HepG2 (cell line): ENCODE measurements around the gene GRAMD1A. TPM values are rescaled to one million over a fixed set of nuclear protein-coding genes. Genes with fewer than 3 reads are reported as not detected.

Experiments used
- AHR ChIP-seq: IDR thresholded peaks from 2 replicates; pipeline ENCODE4 v1.6.1; 2018; ENCODE audit warnings: missing genetic modification reagents, missing compliant biosample characterization
- ATF1 ChIP-seq: IDR thresholded peaks from 2 replicates; pipeline ENCODE4 v1.6.1; 2016; ENCODE audit warnings: mild to moderate bottlenecking, control low read depth
- ELF3 ChIP-seq: IDR thresholded peaks from 2 replicates; pipeline ENCODE4 v1.6.1; 2016; ENCODE audit warnings: missing genetic modification reagents, missing compliant biosample characterization
- FOXP4 ChIP-seq: sonication (generic); formaldehyde crosslinking; IDR thresholded peaks from 2 replicates; pipeline ENCODE4 v1.4.0; 2020; ENCODE audit warnings: missing genetic modification reagents
- HOXA9 ChIP-seq: sonication (generic); formaldehyde crosslinking; IDR thresholded peaks from 2 replicates; pipeline ENCODE4 v1.8.1; 2022; ENCODE audit warnings: missing genetic modification reagents, mild to moderate bottlenecking, moderate library complexity, borderline replicate concordance
- KDM5B ChIP-seq: sonication (generic); formaldehyde crosslinking; IDR thresholded peaks from 2 replicates; pipeline ENCODE4 v1.4.0; 2020; ENCODE audit warnings: missing genetic modification reagents, mild to moderate bottlenecking, borderline replicate concordance
- LCORL ChIP-seq, 2 experiments: fragments of 450-650 bp in 1 of 2; sonication (generic) in 1 of 2; formaldehyde crosslinking in 1 of 2; IDR thresholded peaks; 2 replicates each; pipeline versions ENCODE4 v1.5.0 to v1.6.1; 2017 to 2020; ENCODE audit warnings: antibody characterized with exemption in 1 of 2, missing genetic modification reagents in 1 of 2
- MAX ChIP-seq: IDR thresholded peaks from 2 replicates; pipeline ENCODE4 v1.6.1; 2012; ENCODE audit warnings: inconsistent platforms
- PHF8 ChIP-seq: sonication (generic); formaldehyde crosslinking; IDR thresholded peaks from 2 replicates; pipeline ENCODE4 v1.5.0; 2020; ENCODE audit warnings: missing genetic modification reagents
- RARA ChIP-seq: IDR thresholded peaks from 2 replicates; pipeline ENCODE4 v1.6.1; 2016; ENCODE audit warnings: missing genetic modification reagents, missing compliant biosample characterization
- SNAPC4 ChIP-seq: sonication (generic); formaldehyde crosslinking; IDR thresholded peaks from 2 replicates; pipeline ENCODE4 v1.4.0; 2020; ENCODE audit warnings: mild to moderate bottlenecking, missing genetic modification reagents
- SP4 ChIP-seq: sonication (generic); formaldehyde crosslinking; IDR thresholded peaks from 2 replicates; pipeline ENCODE4 v1.8.1; 2023; ENCODE audit warnings: mild to moderate bottlenecking, missing genetic modification reagents
- STAT5B ChIP-seq: sonication (generic); formaldehyde crosslinking; IDR thresholded peaks from 2 replicates; pipeline ENCODE4 v1.4.0; 2020; ENCODE audit warnings: missing genetic modification reagents
- TAF1 ChIP-seq: sonication (generic); formaldehyde crosslinking; IDR thresholded peaks from 2 replicates; pipeline ENCODE4 v1.4.0; 2020; ENCODE audit warnings: missing genetic modification reagents
- THAP11 ChIP-seq: IDR thresholded peaks from 2 replicates; pipeline ENCODE4 v1.6.1; 2016; ENCODE audit warnings: missing biosample characterization, missing genetic modification reagents
- ZC3H4 ChIP-seq: sonication (generic); formaldehyde crosslinking; IDR thresholded peaks from 2 replicates; pipeline ENCODE4 v1.4.0; 2020; ENCODE audit warnings: missing genetic modification reagents, borderline replicate concordance
- ZNF263 ChIP-seq: sonication (generic); formaldehyde crosslinking; IDR thresholded peaks from 2 replicates; pipeline ENCODE4 v1.4.0; 2020; ENCODE audit warnings: missing genetic modification reagents
- ZNF614 ChIP-seq: IDR thresholded peaks from 2 replicates; pipeline ENCODE4 v1.6.1; 2018; ENCODE audit warnings: missing biosample characterization, missing genetic modification reagents, inconsistent platforms, borderline replicate concordance
- ZSCAN20 ChIP-seq: sonication (generic); formaldehyde crosslinking; IDR thresholded peaks from 2 replicates; pipeline ENCODE4 v1.4.0; 2020; ENCODE audit warnings: missing genetic modification reagents, mild to moderate bottlenecking, borderline replicate concordance
- polyA plus RNA-seq, 8 experiments: library from polyadenylated mRNA; depleted of rRNA in 3 of 8; stranded (reverse) in 7 of 8; unstranded in 1 of 8; fragments of >200 nt; fragmentation: Illumina TruSeq in 4 of 8; extraction: Trizol in 4 of 8; gene quantifications; 2 replicates each; pipeline versions ENCODE4 v1.2.1 to v1.2.3, GENCODE V29; 2011 to 2016; ENCODE audit warnings: low read depth in 4 of 8, missing spikeins in 1 of 8, mixed read lengths in 1 of 8; ENCODE audit not compliant: insufficient read depth in 1 of 8
- total RNA-seq, 5 experiments: library from RNA; depleted of rRNA; stranded (reverse); fragments of >200 nt; fragmentation: Illumina TruSeq; extraction: Trizol; gene quantifications; 2 replicates each; pipeline ENCODE4 v1.2.3, GENCODE V29; 2016; ENCODE audit warnings: low read depth in 1 of 5
- TF ChIP-seq, protein P1 (sequence below): sonication (generic); formaldehyde crosslinking; conservative IDR thresholded peaks from 2 replicates; pipeline ENCODE4 v1.8.0; 2022; ENCODE audit warnings: low read depth, missing genetic modification reagents

Gene GRAMD1A
- total and polyA plus RNA-seq, 2 of the 13 experiments (the other 11 are each of a cell fraction or from before 2014, with no cell fraction given): 14.7 to 181 TPM

- TF ChIP-seq THAP11 (CRISPR knock-in tag) (0 out of 2 replicates have a peak, but pooled peaks have one; percentile 30), ZC3H4 (CRISPR knock-in tag) (peak; percentile 76; the same call in 1 of the 2 replicates), TAF1 (CRISPR knock-in tag) (peak; percentile 60), KDM5B (CRISPR knock-in tag) (peak; percentile 49; the same call in 1 of the 2 replicates), MAX (no peak), ZSCAN20 (0 out of 2 replicates have a peak, but pooled peaks have one; percentile 49), SNAPC4 (peak; percentile 26; the same call in 1 of the 2 replicates), SP4 (peak; percentile 19), ZNF263 (CRISPR knock-in tag) (no peak), STAT5B (CRISPR knock-in tag) (no peak), RARA (CRISPR knock-in tag) (peak; percentile 77), LCORL (IDR thresholded peaks at IDR 0.05) (no peak), LCORL (CRISPR knock-in tag; IDR thresholded peaks at IDR 0.05) (peak; percentile 57; the same call in 1 of the 2 replicates), AHR (0 out of 2 replicates have a peak, but pooled peaks have one; percentile 25), ZNF614 (CRISPR knock-in tag) (peak; percentile 38; the same call in 1 of the 2 replicates), HOXA9 (no peak), FOXP4 (CRISPR knock-in tag) (peak; percentile 30; the same call in 1 of the 2 replicates), ATF1 (CRISPR knock-in tag) (no peak), PHF8 (CRISPR knock-in tag) (0 out of 2 replicates have a peak, but pooled peaks have one; percentile 19), ELF3 (peak; percentile 38; the same call in 1 of the 2 replicates)
- TF ChIP-seq, protein P1, sequence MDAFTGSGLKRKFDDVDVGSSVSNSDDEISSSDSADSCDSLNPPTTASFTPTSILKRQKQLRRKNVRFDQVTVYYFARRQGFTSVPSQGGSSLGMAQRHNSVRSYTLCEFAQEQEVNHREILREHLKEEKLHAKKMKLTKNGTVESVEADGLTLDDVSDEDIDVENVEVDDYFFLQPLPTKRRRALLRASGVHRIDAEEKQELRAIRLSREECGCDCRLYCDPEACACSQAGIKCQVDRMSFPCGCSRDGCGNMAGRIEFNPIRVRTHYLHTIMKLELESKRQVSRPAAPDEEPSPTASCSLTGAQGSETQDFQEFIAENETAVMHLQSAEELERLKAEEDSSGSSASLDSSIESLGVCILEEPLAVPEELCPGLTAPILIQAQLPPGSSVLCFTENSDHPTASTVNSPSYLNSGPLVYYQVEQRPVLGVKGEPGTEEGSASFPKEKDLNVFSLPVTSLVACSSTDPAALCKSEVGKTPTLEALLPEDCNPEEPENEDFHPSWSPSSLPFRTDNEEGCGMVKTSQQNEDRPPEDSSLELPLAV (CRISPR knock-in tag): no peak
Observed at GRCh38 chr19:34999498-35000337, at the start of gene GRAMD1A (continued).
